EH (cell line): ENCODE measurements around the gene TH.
A peak's percentile ranks its signal among the peaks of the same experiment; 100 is the strongest.
"Not testable (repeated sequence)": the region's sequence is repeated elsewhere in the genome, so short reads cannot be mapped to it uniquely, and the experiment has no call there.

Experiments used
- DNase-seq: peaks from one replicate; pipeline ENCODE4 v3.0.0-alpha.2; 2015; ENCODE audit warnings: low read depth

Gene TH

GRCh38 chr11:2178055-2178773 lies 6.6 kb upstream of the TH start:
- DNase-seq = not testable (repeated sequence)

GRCh38 chr11:2177076-2177475 lies 5.5 kb upstream of the TH start:
- DNase-seq = no peak

DNA sequence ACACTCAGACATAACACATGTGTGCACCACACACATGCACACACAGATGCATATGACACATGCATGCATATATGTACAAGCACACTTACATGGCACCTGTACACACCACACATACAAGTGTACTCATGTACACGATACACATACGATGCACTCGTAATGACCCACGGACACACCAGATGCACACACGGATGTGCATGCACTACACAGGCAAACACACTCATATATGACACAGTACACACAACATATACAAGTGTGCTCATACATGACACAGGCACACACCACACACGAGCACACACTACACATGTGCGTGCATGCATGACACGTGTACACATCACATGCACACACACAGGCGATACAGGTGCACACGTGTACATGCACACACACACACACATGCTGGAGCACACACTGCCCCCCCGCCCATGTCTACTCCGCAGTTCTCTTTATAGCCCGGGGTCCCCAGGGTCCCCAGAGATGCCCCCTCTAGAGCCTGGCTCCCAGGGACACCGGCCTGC lies 4.8 kb upstream of the TH start:
- DNase-seq = no peak

GRCh38 chr11:2175659-2176058 lies 4.0 kb upstream of the TH start:
- DNase-seq = peak; percentile 86

- DNase-seq = no peak
These were observed 2.7 kb upstream of the TH start for GRCh38 chr11:2174361-2174760.

GRCh38 chr11:2173761-2174160 lies 2.1 kb upstream of the TH start:
- DNase-seq = no peak

DNA sequence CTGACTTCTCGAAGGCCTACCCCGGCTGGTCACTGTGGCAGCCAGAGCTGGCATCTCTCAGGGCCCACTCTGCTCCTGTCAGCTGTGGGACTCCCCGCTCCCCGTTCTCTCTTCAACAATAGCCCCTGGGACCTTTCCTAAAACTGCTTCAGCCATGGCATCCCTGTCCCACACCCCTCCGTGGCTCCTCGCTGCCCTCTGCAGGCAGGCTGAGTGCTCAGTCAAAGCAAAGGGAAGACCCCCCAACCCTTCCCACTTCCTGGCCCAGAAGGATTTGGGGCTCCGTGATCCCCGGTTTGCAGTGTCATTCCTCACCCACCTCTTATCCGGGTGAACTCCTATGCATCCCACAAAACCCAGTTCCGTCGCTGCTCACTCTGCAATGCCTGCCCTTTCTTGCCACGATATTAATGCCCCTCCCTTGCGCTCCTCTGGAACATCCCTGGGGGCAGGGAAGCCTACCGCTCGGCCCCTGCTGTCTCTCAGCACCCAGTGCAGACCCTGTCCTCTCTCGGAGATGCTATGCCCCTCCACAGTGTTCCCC lies 1.6 kb upstream of the TH start:
- no peak for DNase-seq

GRCh38 chr11:2172676-2173075 lies 1.1 kb upstream of the TH start:
- DNase-seq = no peak

DNA sequence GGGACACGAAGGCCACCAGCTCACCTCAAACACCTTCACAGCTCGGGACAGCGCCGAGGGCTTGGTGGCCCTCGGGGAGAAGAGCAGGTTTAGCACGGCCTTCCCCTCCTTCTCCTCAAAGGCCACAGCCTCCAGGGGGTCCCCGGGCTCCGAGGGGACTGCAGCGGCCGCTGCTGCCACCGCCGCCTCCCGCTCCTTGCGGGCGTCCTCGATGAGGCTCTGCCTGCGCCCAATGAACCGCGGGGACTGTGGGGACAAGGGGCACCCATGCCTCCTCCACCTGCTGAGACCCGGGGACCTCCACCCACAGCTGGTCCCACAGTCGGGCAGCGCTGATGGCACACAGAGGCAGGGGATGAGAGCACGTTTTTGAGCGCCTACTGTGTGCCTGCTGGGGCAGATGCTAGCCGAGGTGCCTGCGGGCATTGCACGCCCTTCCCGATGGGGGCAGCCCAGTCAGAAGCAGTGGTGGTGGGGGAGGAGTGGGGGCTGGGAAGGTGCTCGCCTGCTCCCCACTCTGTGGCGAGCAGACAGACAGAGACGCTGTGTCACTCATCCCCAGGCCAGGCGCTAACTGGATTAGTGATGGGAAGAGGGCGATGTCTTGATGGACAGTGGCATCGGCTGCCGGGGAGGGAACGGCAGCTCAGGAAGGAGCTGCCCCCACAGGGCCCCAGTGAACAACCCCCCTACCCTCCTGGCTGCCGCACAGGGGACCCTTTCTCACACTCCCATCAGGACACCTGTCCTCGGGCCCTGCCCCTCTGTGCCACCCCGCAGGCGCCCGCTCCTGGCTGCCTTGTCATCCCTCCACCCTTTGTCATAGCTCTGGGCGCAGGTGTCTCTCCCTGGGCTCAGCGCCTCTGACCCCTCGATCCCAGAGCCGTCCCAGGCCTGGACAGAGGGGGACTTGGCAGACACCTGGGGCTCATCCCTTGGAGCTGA lies 1.7 kb downstream of the TH start:
- no peak for DNase-seq

- no peak for DNase-seq
These were observed 2.6 kb downstream of the TH start for GRCh38 chr11:2169005-2169378.

DNA sequence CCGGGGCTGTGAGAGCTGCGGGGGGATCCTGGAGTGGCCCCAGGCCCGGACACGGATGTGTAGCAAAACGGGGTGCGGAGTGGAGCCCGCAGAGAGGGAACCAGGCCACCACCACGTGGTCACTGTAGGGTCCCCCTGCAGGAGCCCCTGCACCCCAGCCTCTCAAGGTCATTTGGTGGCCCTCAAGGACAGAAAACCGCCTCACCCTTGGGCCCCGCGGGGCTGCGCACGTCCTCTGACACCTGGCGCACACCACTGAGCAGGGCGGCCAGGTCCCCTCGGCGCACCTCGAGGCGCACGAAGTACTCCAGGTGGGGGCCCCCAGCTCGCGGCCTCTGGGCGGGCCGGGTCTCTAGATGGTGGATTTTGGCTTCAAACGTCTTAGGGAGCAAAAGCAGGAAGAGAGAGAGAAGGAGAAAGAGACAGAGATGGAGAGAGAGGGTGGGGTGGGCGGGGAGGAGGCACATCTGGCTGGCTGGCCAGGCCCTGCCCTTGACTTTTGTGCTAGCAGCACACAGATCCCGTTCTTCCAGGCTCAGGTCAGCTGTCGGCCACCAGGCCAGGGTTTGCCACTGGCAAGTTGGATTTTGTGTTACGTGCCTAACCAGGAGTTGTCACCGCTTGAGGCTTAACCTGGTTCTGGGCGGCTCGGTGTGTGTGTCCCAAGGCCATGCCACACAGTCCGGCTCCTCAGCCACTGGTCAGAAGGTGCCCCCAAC lies 3.2 kb downstream of the TH start:
- no peak for DNase-seq

- DNase-seq = no peak
These were observed 4.2 kb downstream of the TH start for GRCh38 chr11:2167141-2168045.

GRCh38 chr11:2166091-2166851 lies 5.3 kb downstream of the TH start:
- DNase-seq = no peak

DNA sequence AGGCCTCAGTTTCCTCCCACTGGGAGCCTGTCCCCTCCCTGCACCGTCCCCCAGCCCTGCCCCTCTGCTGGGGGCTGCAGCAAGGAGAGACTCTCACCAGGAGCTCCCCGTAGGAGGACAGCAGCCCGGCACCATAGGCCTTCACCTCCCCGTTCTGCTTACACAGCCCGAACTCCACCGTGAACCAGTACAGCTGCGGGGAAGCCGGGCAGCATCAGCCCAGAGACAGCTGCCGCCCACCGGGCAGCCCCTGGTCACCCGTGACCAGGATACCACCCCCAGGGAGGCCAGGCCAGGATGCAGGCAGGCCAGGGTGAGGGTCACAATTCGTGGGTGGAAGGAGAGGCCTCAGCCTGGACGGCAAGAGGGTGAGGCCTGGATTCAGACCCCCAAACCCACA lies 6.0 kb downstream of the TH start:
- DNase-seq = no peak

DNA sequence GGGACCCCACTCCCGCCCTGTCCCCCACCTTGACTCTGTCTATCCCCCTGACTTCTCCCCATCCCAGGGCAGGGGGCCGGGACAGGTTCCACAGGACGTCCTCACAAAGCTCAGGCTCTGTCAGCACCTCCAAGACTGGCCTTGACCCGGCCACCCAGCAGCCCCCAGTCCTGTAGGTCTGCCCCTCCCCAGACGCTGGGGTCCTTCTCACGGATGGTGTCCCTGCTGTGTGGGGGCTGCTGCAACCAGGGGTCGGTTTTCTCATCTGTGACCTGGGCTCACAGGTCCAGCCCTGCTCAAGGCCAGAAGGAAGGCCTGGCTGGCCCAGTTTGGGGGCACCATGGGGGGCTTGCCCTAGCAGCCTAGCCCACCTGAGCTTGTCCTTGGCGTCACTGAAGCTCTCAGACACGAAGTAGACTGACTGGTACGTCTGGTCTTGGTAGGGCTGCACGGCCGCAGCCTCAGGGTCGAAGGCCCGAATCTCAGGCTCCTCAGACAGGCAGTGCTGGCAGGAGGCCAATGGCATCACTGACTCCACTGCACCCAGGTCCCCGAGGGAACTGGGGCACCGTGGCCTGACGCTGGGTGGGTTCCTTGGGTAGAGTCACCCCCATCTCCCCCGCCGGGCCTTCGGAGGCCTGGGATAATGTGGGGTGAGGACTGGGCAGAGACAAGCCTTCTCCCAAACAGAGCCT lies 6.6 kb downstream of the TH start:
- DNase-seq = no peak

DNA sequence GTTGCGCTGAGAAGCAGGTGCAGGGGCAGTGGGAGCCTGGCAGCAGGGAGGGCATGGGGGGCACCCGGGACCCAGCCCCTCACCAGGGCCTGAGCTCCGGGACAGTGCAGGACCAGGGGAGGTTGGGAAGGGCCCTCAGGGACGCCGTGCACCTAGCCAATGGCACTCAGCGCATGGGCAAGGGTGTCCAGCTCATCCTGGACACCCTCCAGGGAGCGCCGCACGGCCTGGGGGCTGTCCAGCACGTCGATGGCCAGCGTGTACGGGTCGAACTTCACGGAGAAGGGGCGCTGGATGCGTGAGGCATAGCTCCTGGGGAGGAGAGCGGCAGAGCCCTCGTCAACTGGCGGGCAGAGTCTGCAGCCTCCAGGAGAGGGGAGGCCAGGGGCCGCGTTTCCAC lies 7.5 kb downstream of the TH start:
- DNase-seq = no peak

DNA sequence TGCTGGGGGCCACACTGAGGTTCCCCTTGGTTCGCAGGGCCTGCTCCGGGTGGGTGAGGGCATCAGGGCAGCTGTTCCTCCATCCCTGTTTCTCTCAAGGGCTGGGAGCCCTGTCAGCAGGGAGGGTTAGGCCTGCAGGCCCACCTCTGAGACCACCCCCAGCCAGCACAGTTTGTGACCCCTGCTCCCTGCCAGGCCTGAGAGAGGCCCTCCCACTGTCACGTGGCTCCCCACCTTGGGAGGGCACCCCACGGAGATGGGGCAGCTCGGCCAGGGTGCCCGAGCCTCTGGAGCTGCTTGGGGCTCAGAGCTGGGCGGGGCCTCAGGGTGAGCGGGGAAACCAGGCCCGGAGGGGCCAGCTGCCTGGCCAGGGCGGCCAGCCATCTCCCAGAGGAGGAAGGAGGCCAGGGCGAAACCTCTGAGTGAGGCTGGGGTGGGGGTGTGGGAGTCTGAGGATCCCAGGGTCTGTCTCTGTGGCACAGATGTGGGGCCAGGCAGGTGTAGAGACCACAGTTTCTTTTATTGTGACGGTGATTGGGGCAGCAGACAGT lies 8.1 kb downstream of the TH start:
- DNase-seq = no peak

DNA sequence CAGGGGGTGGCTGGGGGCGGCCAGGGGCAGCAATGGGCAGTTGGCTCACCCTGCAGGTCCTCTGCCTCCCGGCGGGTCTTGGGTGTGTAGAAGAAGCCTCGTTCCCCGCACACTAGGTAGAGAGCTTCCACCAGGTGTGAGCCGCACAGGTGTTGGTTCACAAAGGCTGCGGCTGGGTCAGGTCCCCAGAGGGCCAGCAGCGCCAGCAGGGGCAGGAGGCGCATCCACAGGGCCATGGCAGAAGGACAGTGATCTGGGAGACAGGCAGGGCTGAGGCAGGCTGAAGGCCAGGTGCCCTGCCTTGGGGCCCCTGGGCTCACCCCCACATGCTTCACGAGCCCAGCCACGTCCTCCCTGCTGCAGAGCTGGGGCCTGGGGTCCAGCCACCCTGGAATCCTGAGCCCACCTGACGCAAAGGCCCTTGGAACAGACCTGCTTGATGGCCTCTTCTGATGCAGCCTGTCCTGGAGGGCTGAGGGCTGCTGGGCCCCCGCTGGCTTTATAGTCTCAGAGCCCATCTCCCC lies 10.8 kb downstream of the TH start, which contains the start of gene INS:
Gene INS (minus strand): TSS at position 474 of the 524 bp plus-strand sequence. CDS start 238 bp downstream, at position 236.
- no peak for DNase-seq
